GM18505 (cell line): ENCODE results near the gene ANKZF1.
"Not testable (repeated sequence)": the region's sequence is repeated elsewhere in the genome, so short reads cannot be mapped to it uniquely, and the experiment has no call there.

Source experiments
- ATAC-seq: cut with Tn5 transposase; IDR thresholded peaks from one replicate; pipeline ENCODE4 v1.9.1; 2021; ENCODE audit not compliant: unreplicated experiment
- POLR2A ChIP-seq: IDR thresholded peaks from 4 replicates; pipeline ENCODE4 v1.6.1; 2011; ENCODE audit warnings: borderline replicate concordance; ENCODE audit not compliant: insufficient read depth, insufficient read length; ENCODE audit errors: extremely low read depth

Gene ANKZF1

GRCh38 chr2:219250049-219250781 is 20.6 kb downstream of the ANKZF1 start:
- ATAC-seq, result no peak
- no peak for TF ChIP-seq POLR2A

- no peak for TF ChIP-seq POLR2A
- no peak for ATAC-seq
Observed at GRCh38 chr2:219251656-219252055, 22.1 kb downstream of the ANKZF1 start.

- no peak for TF ChIP-seq POLR2A
- no peak for ATAC-seq
Observed at GRCh38 chr2:219252084-219252483, 22.5 kb downstream of the ANKZF1 start.

GRCh38 chr2:219252570-219252899 is 22.9 kb downstream of the ANKZF1 start:
- ATAC-seq, result no peak
- no peak for TF ChIP-seq POLR2A

- no peak for ATAC-seq
- TF ChIP-seq POLR2A, result peak; percentile 40
Observed at GRCh38 chr2:219252900-219253752, 23.5 kb downstream of the ANKZF1 start, which contains the start of gene TUBA4B. TSS of gene TUBA4B (plus strand) at chr2:219253243. CDS start at chr2:219253408, 165 bp downstream.

- peak; percentile 50 for ATAC-seq
- TF ChIP-seq POLR2A, result peak; percentile 99
Observed at GRCh38 chr2:219253753-219254589, 24.4 kb downstream of the ANKZF1 start, which contains the start of gene TUBA4A. TSS of gene TUBA4A (minus strand) at chr2:219253918. CDS start at chr2:219253858, 60 bp downstream.

GRCh38 chr2:219254590-219255201 is 25.1 kb downstream of the ANKZF1 start:
- TF ChIP-seq POLR2A, result no peak
- no peak for ATAC-seq

GRCh38 chr2:219258942-219259341 is 29.3 kb downstream of the ANKZF1 start:
- not testable (repeated sequence) for ATAC-seq

GRCh38 chr2:219261024-219261855 is 31.6 kb downstream of the ANKZF1 start:
- ATAC-seq, result no peak
- no peak for TF ChIP-seq POLR2A

- TF ChIP-seq POLR2A, result no peak
- no peak for ATAC-seq
Observed at GRCh38 chr2:219266232-219266631, 36.6 kb downstream of the ANKZF1 start.

GRCh38 chr2:219266886-219267285 is 37.3 kb downstream of the ANKZF1 start:
- TF ChIP-seq POLR2A, result no peak
- no peak for ATAC-seq

GRCh38 chr2:219268294-219268693 is 38.7 kb downstream of the ANKZF1 start:
- TF ChIP-seq POLR2A, result no peak

More at GRCh38 chr2:219268294-219268693, 38.7 kb downstream of the ANKZF1 start:
- no peak for ATAC-seq
